Left cardiac atrium (tissue), 4 donors: ENCODE results near the gene ICAM2. TPM values are rescaled to one million over a fixed set of nuclear protein-coding genes. Genes with fewer than 3 reads are reported as not detected.

ENCODE experiments used
- ATAC-seq, 2 donors: fragments of 200-7000 bp; cut with Tn5 transposase; one replicate each; pipeline ENCODE4 v1.9.1; 2020; ENCODE audit warnings: mild to moderate bottlenecking in 2 of 2, moderate library complexity in 2 of 2
- DNase-seq: peaks from one replicate; pipeline ENCODE4 v3.0.0-alpha.2; 2020
- intact Hi-C, 2 donors: fragments of 100-400 bp; cut with DNase I; formaldehyde crosslinking; loops; one replicate each; pipeline versions ENCODE4 v1.14.1 to v1.15.1; 2022 to 2023
- total RNA-seq, 2 donors: library from RNA; stranded (reverse); fragmentation: NEBNext Ultra II Directional; extraction: Animal tissue kit (Norgen Biotek cat#: 25700); gene quantifications; one replicate each; pipeline ENCODE4 v1.2.1, GENCODE V29; 2021
- donor health status: DM: no; HTN: yes; CAD: no.
- donor health status: DM: no; HTN: yes; CAD: no; lungs with severe emphysema.
- donor health status: DM: yes; HTN: yes; CAD: no.
- donor health status: Dilated cardiomyopathy.

The ICAM2 gene
- total RNA-seq, 2 donors from 2014 or later = 33.0 to 67.4 TPM

- ATAC-seq (no peak), DNase-seq (no peak)
- intact Hi-C loops = no loop called here
Measured at GRCh38 chr17:64002658-64003525, 17.5 kb downstream of the ICAM2 start.

- intact Hi-C loops = no loop called here
- DNase-seq (peak; percentile 88), ATAC-seq (peak; percentile 47 to 77)
Measured at GRCh38 chr17:64001763-64002529, 18.5 kb downstream of the ICAM2 start.

- ATAC-seq (no peak), DNase-seq (no peak)
- intact Hi-C loops = no loop called here
Measured at GRCh38 chr17:64001091-64001579, 19.3 kb downstream of the ICAM2 start.

- intact Hi-C loops = no loop called here
- ATAC-seq (no peak), DNase-seq (no peak)
Measured at GRCh38 chr17:63999680-64000531, 20.5 kb downstream of the ICAM2 start.

GRCh38 chr17:63998721-63999679 lies 21.4 kb downstream of the ICAM2 start:
- DNase-seq = no peak
- intact Hi-C loops = no loop called here
- no peak for ATAC-seq

DNA sequence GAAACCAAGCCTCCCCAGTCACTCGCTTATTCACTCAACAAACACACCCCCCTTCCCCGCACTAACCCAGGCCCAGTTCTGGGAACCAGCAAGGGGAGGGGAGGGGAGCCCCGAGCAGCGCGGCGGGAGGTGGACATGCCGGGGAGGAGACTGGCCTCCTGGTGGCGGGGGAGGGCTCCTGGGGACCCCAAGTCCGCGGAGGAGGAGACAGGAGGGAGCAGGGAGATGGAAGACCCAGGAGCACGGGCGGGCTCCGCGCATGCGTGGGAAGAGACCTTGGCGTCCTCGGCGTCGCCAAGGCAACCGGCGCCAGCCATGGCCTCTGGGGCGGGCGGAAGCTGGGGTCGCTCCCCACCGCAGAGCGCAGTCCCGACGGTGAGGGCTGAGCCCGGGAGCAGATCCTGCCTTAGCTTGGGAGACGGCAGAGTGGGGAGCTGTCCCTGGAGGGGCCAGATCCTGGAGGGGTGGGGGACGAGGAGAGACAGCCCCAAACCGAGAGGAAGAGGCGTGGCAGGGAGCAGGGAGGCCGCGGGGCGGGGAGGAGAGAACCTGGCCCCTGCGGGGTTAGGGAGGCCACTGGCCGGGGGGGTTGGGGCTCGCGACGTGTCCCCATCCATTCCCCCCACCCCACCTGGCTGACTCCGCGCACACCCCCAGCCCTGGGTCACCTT lies 22.2 kb downstream of the ICAM2 start, which contains the start of gene PRR29:
PRR29 (plus strand) TSS at position 302 of the 671 bp plus-strand sequence; CDS start at position 316, 14 bp downstream.
- ATAC-seq (peak; percentile 65 to 74), DNase-seq (peak; percentile 84)
- intact Hi-C loops = no loop called here

DNA sequence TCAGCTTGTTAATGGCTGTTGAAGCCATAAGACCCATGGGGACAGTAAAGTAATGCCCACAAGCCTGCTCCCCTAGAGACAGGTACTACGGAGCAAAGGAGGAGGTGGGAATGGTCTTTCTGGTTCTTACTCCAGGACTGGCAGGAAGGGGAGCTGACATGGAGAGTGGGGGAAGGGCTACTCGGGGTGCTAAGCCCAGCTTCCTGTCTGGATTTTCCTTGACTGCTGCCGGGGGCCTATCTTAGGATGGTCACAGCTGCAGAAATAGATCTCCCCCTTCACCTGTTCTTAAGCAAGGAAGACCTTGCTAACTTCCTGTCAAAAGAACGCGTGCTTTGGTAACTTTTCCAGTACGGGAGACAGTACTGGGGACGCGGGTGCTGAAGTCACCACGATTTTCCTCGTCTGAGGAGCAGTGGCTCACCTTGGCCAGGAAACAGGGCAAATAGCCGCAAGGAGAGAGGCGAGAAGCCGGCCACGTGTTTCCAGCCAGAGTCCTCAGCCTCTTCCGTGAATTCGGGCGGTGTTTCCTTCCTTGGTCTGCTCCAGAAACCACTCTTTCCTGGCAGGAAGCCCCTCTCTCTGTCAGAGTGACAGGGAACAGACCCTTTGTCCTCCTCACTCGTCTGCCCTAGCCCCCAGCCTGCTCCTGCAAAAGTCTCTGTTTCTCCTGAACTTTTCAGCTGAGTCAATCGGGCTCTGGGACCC lies 22.9 kb downstream of the ICAM2 start:
- DNase-seq (no peak), ATAC-seq (peak in 1 of 2 donors; percentile 7)
- intact Hi-C loops = no loop called here

DNA sequence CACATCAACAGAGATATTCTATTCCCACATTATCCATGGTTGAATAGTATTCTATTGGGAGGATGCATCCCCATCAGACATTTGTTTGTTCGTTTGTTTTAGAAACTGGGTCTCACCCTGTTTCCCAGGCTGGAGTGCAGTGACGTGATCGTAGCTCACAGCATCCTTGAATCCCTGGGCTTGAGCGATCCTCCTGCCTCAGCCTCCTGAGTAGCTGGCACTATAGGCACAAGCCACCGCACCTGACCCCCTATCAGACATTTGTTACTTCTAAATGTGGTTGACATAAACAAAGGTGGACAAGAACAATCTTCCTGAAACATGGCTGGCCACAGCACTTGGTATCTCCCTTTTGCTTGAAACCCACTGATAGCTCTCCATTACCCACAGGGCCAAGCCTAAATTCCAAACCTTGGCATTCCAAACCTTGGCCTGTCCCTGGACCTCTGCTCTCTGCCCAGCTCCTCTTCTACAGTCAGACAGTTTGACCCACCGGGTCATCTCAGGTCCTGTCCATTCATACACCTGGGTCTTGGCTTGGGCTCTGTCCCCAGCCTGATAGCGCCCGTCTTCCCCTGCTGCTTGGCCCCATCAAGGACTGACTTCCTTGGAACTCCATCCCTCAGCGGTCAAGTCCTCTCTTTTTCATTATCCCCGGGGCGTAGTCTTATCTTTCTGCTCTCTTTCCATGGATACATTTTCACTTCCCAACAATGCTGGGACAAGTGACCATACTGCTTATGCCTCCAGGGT lies 23.8 kb downstream of the ICAM2 start:
- intact Hi-C loops = no loop called here
- no peak for ATAC-seq
- DNase-seq = no peak

- ATAC-seq (no peak), DNase-seq (no peak)
- intact Hi-C loops = no loop called here
Measured at GRCh38 chr17:63995626-63996025, 24.8 kb downstream of the ICAM2 start.

DNA sequence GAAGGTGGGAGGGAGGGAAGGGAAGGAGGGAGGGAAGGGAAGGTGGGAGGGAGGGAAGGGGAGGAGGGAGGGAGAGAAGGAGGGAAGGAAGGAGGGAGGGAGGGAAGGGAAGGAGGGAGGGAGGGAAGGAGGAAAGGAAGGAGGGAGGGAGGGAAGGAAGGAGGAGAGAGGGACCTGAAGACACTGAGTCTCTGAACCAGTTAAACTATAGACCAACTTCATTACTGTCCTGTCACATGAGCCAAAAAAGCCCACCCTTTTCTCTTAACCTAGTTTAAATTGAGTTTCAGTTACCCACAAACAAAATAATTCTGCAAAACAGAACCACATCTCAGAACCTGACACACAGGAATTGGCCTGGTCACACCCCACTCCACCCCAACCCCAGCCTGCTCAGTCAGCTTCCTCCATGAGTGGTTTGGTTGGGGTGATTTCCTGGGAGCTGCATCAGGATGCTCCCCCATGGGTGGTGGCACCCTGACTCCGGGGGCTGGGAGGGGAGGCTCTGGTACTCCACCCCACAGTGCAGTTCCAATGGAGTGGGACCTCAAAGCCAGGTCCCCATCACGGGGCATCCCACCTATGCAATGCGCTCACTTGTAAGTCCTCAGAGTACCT lies 27.0 kb downstream of the ICAM2 start:
- DNase-seq (no peak), ATAC-seq (no peak)
- intact Hi-C loops = loop anchor here in 1 of 2 donors (5.0 kb wide), 1 partner anchor 76 kb away; the partner anchor contains the start of gene GH1

DNA sequence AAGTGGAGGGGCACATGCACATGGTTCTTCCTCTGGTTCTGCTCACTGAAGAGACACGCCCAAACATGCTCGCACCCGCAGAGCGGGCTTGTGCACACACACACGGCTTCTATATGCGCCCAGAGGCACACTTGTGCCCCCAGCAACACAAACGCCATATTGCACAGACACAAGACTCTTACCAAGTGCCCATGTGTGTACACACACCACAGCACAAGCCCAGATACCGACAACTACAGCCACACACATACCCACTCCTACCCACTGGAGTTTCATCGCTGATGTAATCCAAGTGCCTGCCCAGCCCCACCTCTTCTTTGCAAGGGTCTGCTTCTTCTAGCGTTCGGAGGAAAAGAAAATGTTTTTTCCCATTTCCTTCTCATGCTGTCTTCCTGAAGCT lies 28.8 kb downstream of the ICAM2 start:
- intact Hi-C loops = loop anchor here (2.0 to 5.0 kb wide), 2 partner anchors 73 to 74 kb away; partner anchors contain the start of gene GH1 (in 2 of the 2)
- no peak for ATAC-seq
- no peak for DNase-seq

DNA sequence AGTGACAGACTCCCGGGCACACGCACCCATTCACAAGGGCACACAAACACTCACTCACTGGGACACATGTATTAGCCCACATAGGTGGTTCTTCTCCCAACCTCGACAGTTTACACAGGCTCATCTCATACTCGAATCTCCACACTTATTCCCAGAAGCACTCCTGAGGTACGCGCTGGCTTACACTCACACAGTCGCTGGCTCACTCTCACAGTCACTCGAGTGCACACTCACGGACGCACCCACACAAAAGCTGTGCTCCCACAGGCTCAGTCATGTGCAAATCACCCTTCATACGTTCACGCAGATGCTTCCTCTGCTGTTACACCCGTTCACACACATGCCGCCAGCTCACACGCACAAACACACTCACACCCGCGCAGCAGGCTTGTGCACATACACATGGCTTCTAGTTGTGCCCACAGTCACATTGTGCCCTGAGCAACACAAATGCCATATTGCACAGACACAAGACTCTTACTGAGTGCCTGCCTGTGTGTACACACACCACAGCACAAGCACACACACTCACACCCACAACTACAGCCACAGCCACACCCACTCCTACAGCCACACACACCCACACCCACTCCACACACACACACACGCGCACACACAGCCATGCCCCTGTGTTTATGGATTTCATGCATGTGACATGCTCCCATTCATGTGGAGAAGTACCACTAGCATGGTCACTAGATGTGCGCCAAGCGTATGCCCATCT lies 30.6 kb downstream of the ICAM2 start:
- intact Hi-C loops = loop anchor here (2.0 to 5.0 kb wide), 3 partner anchors 37 to 72 kb away; partner anchors contain the start of gene GH1 (in 2 of the 2)
- no peak for ATAC-seq
- no peak for DNase-seq

GRCh38 chr17:63988741-63989621 lies 31.5 kb downstream of the ICAM2 start:
- DNase-seq (no peak), ATAC-seq (peak in 1 of 2 donors; percentile 50)
- intact Hi-C loops = loop anchor here in 1 of 2 donors (5.0 kb wide), 1 partner anchor 37 kb away; no protein-coding TSS in a partner anchor

- intact Hi-C loops = loop anchor here in 1 of 2 donors (5.0 kb wide), 1 partner anchor 36 kb away; no protein-coding TSS in a partner anchor
- DNase-seq (no peak), ATAC-seq (no peak)
Measured at GRCh38 chr17:63988127-63988478, 32.3 kb downstream of the ICAM2 start.
